Measurements from ENCODE around the gene KRTAP5-1.
"Not testable (repeated sequence)": the region's sequence is repeated elsewhere in the genome, so short reads cannot be mapped to it uniquely, and the experiment has no call there.

KRTAP5-1 gene

DNA sequence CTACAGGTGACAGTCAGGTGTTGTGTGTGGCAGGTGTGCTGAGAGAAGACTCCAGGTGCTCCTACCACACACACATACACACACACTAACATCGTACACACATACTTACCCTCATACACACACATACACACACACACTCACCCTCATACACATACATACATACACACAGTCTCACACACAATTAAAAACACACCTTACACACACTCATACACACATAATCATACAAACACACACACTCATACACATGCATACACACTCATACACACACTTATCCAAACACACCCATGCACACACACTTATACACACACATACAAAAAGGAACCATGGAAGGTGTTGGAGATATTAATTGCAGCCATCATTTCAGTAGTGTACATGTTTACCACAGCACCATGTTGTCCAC, 18.5 kb upstream of the KRTAP5-1 start:
- H3K9me3 ChIP-seq (ENCODE audit: control insufficient read depth, low read length) = no peaks in the 10 kb centered on the region
- no peaks in the 10 kb centered on the region for H3K36me3 ChIP-seq (ENCODE audit: control insufficient read depth, insufficient read depth, low read length)
- H3K27me3 ChIP-seq (ENCODE audit: control insufficient read depth, insufficient read depth, low read length, poor library complexity, severe bottlenecking) = no peaks in the 10 kb centered on the region
- H3K4me1 ChIP-seq (ENCODE audit: control insufficient read depth, insufficient read depth, low read length) = peaks cover 14% of the 10 kb centered on the region
- H3K4me3 ChIP-seq (ENCODE audit: insufficient read depth, low read depth, low read length) = no peak overlapping the region
- 76 to 87% methylated on average over 1 of the region's 1 CpG for WGBS, 2 experiments
- H3K27ac ChIP-seq (ENCODE audit: insufficient read depth, low read depth, low read length, poor library complexity, severe bottlenecking) = no peak overlapping the region

DNA sequence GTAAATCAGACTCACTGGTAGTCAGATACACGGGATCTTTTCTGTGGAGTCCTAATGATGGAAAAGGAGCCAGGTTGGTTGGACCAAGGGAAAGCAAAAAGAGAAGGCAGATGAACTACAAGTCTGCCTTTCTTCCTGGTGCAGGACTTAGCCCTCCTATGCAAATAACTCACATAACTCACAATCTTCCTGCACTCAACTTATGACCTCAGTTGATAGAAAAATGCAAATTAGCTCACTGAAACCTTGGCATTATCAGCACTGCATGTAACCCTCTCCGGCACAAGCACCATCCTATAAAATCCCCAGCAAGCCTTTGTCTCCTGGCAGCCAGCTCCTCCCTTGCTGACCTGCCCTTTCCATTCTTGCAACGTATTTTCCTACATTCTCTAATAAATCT, 16.6 kb upstream of the KRTAP5-1 start:
- WGBS, 2 experiments = 85 to 89% methylated on average over 2 of the region's 3 CpGs
- not testable (repeated sequence) for H3K4me1 ChIP-seq (ENCODE audit: control insufficient read depth, insufficient read depth, low read length)

DNA sequence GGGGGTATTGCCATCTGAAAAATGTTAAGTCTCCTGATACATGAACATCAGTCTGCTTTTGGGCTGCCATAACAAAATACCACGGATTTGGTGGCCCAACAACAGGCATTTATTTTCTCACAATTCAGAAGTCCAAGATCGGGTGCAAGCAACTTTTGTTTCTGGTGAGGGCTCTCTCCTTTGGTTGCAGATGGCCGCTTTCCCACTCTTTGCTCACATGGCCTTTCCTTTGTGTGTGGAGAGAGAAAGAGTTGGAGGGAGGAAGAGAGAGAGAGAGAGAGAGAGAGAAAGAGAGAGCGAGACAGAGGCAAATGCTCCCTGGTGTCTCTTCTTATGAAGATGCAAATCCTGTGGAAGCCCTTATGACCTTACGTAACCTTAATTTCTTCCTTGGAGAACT, 15.5 kb upstream of the KRTAP5-1 start:
- H3K27ac ChIP-seq (ENCODE audit: insufficient read depth, low read depth, low read length, poor library complexity, severe bottlenecking) = no peak overlapping the region
- WGBS, 2 experiments = 66 to 77% methylated on average over 5 of the region's 5 CpGs
- H3K9me3 ChIP-seq (ENCODE audit: control insufficient read depth, low read length) = no peaks in the 10 kb centered on the region
- peaks cover 13% of the 10 kb centered on the region for H3K27me3 ChIP-seq (ENCODE audit: control insufficient read depth, insufficient read depth, low read length, poor library complexity, severe bottlenecking)
- no peak overlapping the region for H3K4me3 ChIP-seq (ENCODE audit: insufficient read depth, low read depth, low read length)
- H3K36me3 ChIP-seq (ENCODE audit: control insufficient read depth, insufficient read depth, low read length) = no peaks in the 10 kb centered on the region
- H3K4me1 ChIP-seq (ENCODE audit: control insufficient read depth, insufficient read depth, low read length) = no peaks in the 10 kb centered on the region

More for the DNA sequence above, 16.6 kb upstream of the KRTAP5-1 start:
- H3K27ac ChIP-seq (ENCODE audit: insufficient read depth, low read depth, low read length, poor library complexity, severe bottlenecking); H3K36me3 ChIP-seq (ENCODE audit: control insufficient read depth, insufficient read depth, low read length); H3K9me3 ChIP-seq (ENCODE audit: control insufficient read depth, low read length); H3K4me3 ChIP-seq (ENCODE audit: insufficient read depth, low read depth, low read length); H3K27me3 ChIP-seq (ENCODE audit: control insufficient read depth, insufficient read depth, low read length, poor library complexity, severe bottlenecking): not testable (repeated sequence)

DNA sequence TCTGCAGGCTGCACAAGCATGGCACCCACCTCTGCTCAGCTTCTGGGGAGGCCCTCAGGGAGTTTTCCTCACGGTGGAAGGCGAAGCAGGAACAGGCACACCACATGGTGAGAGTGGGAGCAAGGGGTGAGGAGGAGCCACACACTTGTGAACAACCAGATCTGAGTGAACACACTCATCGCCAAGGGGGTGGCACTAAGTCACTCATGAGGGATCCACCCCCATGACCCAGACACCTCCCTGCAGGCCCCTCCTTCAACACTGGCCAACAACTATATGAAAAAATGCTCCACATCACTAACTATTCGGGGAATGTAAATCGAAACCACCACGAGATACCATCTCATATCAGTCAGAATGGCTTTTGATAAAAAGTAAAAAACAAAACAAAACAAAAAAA, 13.7 kb upstream of the KRTAP5-1 start:
- peaks cover 15% of the 10 kb centered on the region for H3K27me3 ChIP-seq (ENCODE audit: control insufficient read depth, insufficient read depth, low read length, poor library complexity, severe bottlenecking)
- H3K27ac ChIP-seq (ENCODE audit: insufficient read depth, low read depth, low read length, poor library complexity, severe bottlenecking) = no peak overlapping the region
- no peaks in the 10 kb centered on the region for H3K36me3 ChIP-seq (ENCODE audit: control insufficient read depth, insufficient read depth, low read length)
- no peak overlapping the region for H3K4me3 ChIP-seq (ENCODE audit: insufficient read depth, low read depth, low read length)
- 91 to 94% methylated on average over 6 of the region's 6 CpGs for WGBS, 2 experiments
- H3K9me3 ChIP-seq (ENCODE audit: control insufficient read depth, low read length) = no peaks in the 10 kb centered on the region
- H3K4me1 ChIP-seq (ENCODE audit: control insufficient read depth, insufficient read depth, low read length) = no peaks in the 10 kb centered on the region

DNA sequence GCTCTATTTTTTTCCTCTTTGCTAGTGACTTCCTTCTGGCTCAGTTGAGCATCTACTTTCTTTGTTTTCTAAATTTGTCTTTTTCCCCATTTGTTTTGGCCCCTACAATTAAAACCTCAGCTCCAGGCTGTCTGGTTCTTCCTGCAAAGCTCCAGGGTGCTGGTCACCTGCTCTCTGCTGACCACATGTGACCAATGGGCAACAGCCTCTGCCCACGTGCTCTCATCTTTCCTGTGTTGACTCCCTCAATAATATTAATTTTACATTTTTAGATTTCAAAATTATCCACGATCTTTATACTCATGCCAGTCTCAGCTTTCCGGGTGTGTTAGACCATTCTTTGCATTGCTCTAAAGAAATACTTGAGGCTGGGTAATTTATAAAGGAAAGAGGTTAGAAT, 13.3 kb upstream of the KRTAP5-1 start:
- not testable (repeated sequence) for H3K36me3 ChIP-seq (ENCODE audit: control insufficient read depth, insufficient read depth, low read length); H3K9me3 ChIP-seq (ENCODE audit: control insufficient read depth, low read length); H3K4me3 ChIP-seq (ENCODE audit: insufficient read depth, low read depth, low read length); H3K4me1 ChIP-seq (ENCODE audit: control insufficient read depth, insufficient read depth, low read length); H3K27ac ChIP-seq (ENCODE audit: insufficient read depth, low read depth, low read length, poor library complexity, severe bottlenecking)
- 76 to 89% methylated on average over 3 of the region's 3 CpGs for WGBS, 2 experiments
- H3K27me3 ChIP-seq (ENCODE audit: control insufficient read depth, insufficient read depth, low read length, poor library complexity, severe bottlenecking) = peaks cover 15% of the 10 kb centered on the region

DNA sequence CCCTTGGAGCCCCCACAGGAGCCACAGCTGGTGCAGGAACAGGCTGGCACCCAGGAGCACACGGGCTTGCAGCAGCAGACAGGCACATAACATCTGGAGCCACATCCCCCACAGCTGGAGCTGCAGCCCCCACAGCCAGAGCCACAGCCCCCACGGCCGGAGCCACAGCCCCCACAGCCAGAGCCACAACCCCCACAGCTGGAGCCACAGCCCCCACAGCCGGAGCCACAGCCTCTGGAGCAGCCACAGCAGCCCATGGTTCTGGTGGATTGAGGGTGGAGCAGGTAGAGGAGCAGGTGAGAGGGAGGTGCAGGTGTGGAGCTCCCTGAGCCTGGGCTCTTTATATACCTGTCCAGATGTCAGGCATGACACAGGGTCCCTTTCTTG, 12.9 kb upstream of the KRTAP5-1 start, which contains the start of gene KRTAP5-2:
Gene KRTAP5-2 (minus strand): TSS at position 301 of the 387 bp plus-strand sequence. CDS start 44 bp downstream, at position 257.
- H3K4me3 ChIP-seq (ENCODE audit: insufficient read depth, low read depth, low read length) = no peak within 1 kb of the TSS
- H3K27me3 ChIP-seq (ENCODE audit: control insufficient read depth, insufficient read depth, low read length, poor library complexity, severe bottlenecking) = peaks cover 15% of the 10 kb centered on the region
- H3K9me3 ChIP-seq (ENCODE audit: control insufficient read depth, low read length) = no peaks in the 10 kb centered on the region
- H3K36me3 ChIP-seq (ENCODE audit: control insufficient read depth, insufficient read depth, low read length) = no peaks in the 10 kb centered on the region
- 87 to 100% methylated on average over 2 to 4 of the region's 4 CpGs for WGBS, 2 experiments
- H3K4me1 ChIP-seq (ENCODE audit: control insufficient read depth, insufficient read depth, low read length) = no peaks in the 10 kb centered on the region
- H3K27ac ChIP-seq (ENCODE audit: insufficient read depth, low read depth, low read length, poor library complexity, severe bottlenecking) = no peak within 1 kb of the TSS

DNA sequence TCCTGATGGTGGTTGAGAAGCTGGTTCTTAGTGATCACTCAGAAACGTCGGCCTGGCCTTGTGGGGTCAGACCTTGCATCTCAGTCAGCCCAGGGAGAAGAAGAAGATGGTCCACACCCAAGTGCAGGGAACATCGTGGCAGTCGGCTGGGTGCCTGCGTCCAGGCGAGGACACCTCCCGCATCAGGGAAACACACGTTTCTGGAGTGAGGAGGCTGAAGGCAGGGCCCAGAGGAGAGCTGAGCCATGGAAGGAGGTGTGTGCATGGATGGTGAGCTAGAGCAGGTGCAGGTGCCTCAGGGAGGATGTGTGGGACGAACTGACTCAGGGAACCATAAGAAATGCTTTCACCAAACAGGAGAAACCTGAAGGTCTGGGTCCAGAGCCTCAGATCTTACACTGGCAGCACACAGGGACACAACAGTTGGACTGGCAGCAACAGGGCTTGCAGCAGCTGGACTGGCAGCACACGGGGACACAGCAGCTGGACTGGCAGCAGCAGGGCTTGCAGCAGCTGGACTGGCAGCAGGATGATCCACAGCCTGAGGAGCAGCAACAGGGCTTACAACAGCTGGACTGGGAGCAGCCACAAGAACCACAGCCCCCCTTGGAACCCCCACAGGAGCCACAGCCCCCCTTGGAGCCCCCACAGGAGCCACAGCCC, 12.4 kb upstream of the KRTAP5-1 start:
- Histone ChIP-seq H3K27me3 (ENCODE audit: control insufficient read depth, insufficient read depth, low read length, poor library complexity, severe bottlenecking) (peaks cover 15% of the 10 kb centered on the region), H3K36me3 (ENCODE audit: control insufficient read depth, insufficient read depth, low read length) (no peaks in the 10 kb centered on the region), H3K4me3 (ENCODE audit: insufficient read depth, low read depth, low read length) (no peak overlapping the region), H3K27ac (ENCODE audit: insufficient read depth, low read depth, low read length, poor library complexity, severe bottlenecking) (no peak overlapping the region), H3K4me1 (ENCODE audit: control insufficient read depth, insufficient read depth, low read length) (no peaks in the 10 kb centered on the region), H3K9me3 (ENCODE audit: control insufficient read depth, low read length) (no peaks in the 10 kb centered on the region)
- WGBS, 2 experiments = 91 to 92% methylated on average over 10 of the region's 10 CpGs

DNA sequence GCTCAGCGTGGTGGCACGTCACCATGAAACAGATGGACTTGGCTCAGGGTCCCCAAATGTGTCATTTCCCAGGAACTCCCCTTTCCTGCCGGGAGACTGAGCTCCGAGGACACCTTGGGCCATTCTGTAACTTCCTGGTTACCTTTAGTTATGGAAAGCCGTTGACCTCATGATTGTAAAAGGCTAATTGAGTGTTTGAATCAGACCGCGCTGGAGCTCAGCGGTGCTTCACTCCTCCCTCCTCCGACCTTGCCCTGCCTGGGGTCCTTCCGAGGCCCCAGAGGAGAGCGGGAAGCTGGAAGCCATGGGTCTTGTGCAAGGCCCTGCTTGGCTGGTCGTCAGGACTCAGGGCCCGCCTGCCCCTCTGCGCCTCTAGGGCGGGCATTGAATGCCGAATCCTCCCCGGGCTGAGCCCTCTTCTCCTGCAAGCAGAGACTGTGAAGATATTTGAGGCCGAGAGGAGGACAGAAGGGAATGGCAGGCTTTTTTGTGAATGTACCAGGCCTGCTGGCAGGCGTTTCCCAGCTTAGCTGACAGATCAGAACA, 11.6 kb upstream of the KRTAP5-1 start:
- H3K27ac ChIP-seq (ENCODE audit: insufficient read depth, low read depth, low read length, poor library complexity, severe bottlenecking); H3K4me1 ChIP-seq (ENCODE audit: control insufficient read depth, insufficient read depth, low read length); H3K4me3 ChIP-seq (ENCODE audit: insufficient read depth, low read depth, low read length); H3K9me3 ChIP-seq (ENCODE audit: control insufficient read depth, low read length); H3K36me3 ChIP-seq (ENCODE audit: control insufficient read depth, insufficient read depth, low read length): not testable (repeated sequence)
- peaks cover 15% of the 10 kb centered on the region for H3K27me3 ChIP-seq (ENCODE audit: control insufficient read depth, insufficient read depth, low read length, poor library complexity, severe bottlenecking)
- WGBS, 2 experiments = 48 to 53% methylated on average over 19 of the region's 19 CpGs

DNA sequence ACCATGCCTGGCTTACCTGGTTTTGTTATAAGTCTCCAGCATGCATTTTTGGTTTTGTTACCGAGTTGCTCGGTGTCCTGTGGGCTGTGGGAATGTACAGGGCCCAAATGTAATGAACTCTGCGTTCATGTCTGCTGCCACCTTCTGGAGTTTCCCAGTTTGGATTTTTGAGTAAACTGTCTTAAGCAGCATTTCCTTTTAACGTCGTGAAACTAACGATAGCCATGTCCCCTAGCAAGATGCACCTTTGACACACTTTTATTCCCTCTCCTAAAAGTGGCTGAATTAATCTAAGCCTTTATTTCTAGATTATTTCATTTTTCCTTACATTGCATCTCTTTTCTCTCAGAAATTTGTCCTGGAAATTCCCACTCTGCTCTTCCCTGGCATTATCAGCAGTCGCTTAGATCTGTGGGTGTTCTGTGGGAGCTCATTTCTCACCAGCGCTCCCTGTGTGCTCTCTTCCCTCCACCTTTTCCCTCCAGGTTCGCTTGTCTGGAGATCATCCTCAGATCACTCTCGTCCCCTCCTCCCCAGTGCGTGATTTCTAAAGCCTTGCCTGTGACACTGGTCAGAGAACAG, 11.0 kb upstream of the KRTAP5-1 start:
- not testable (repeated sequence) for H3K27ac ChIP-seq (ENCODE audit: insufficient read depth, low read depth, low read length, poor library complexity, severe bottlenecking); H3K36me3 ChIP-seq (ENCODE audit: control insufficient read depth, insufficient read depth, low read length); H3K4me1 ChIP-seq (ENCODE audit: control insufficient read depth, insufficient read depth, low read length); H3K9me3 ChIP-seq (ENCODE audit: control insufficient read depth, low read length); H3K4me3 ChIP-seq (ENCODE audit: insufficient read depth, low read depth, low read length)
- H3K27me3 ChIP-seq (ENCODE audit: control insufficient read depth, insufficient read depth, low read length, poor library complexity, severe bottlenecking) = peaks cover 15% of the 10 kb centered on the region
- WGBS, 2 experiments = 69 to 70% methylated on average over 11 of the region's 11 CpGs

DNA sequence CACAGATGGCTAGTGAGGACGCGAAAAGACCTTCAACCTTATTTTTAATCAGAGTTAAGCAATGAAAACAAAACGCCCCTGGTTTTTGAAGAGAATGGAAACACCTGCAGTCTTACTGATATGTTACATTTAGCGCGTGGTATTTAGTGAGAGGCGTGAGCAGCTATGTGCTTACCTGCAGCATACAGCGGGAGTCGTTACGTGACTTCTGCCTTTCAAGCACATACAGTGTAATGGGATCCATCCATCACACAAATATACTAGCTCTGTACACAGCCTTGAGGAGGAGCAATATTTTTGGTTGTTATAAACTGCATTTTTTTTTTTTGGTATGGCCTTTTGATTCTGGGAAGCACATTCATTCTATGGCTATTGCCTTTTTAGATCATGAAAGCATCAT, 7.5 kb upstream of the KRTAP5-1 start:
- H3K4me3 ChIP-seq (ENCODE audit: insufficient read depth, low read depth, low read length) = no peak overlapping the region
- peaks cover 15% of the 10 kb centered on the region for H3K27me3 ChIP-seq (ENCODE audit: control insufficient read depth, insufficient read depth, low read length, poor library complexity, severe bottlenecking)
- no peaks in the 10 kb centered on the region for H3K4me1 ChIP-seq (ENCODE audit: control insufficient read depth, insufficient read depth, low read length)
- H3K36me3 ChIP-seq (ENCODE audit: control insufficient read depth, insufficient read depth, low read length) = no peaks in the 10 kb centered on the region
- H3K9me3 ChIP-seq (ENCODE audit: control insufficient read depth, low read length) = no peaks in the 10 kb centered on the region
- H3K27ac ChIP-seq (ENCODE audit: insufficient read depth, low read depth, low read length, poor library complexity, severe bottlenecking) = no peak overlapping the region
- WGBS, 2 experiments = 90 to 91% methylated on average over 9 of the region's 9 CpGs
